Lower leg skin (tissue), 4 donors: ENCODE results near the gene UBIAD1. TPM values are rescaled to one million over a fixed set of nuclear protein-coding genes. Genes with fewer than 3 reads are reported as not detected.

Experiments
- DNase-seq, 2 donors: peaks; one replicate each; pipeline ENCODE4 v3.0.0-alpha.2; 2019; ENCODE audit warnings: low spot score in 2 of 2
- H3K4me3 ChIP-seq: fragments of 200-600 bp; sonication (generic); 2 replicates; pipeline ENCODE4 v1.5.1; 2017; ENCODE audit warnings: mild to moderate bottlenecking, low read depth; ENCODE audit not compliant: poor library complexity, severe bottlenecking
- POLR2A ChIP-seq, 2 donors: fragments of 450-650 bp; IDR thresholded peaks; one replicate each; pipeline ENCODE4 v1.6.1; 2016 to 2017; ENCODE audit warnings: antibody characterized with exemption in 2 of 2, mild to moderate bottlenecking in 1 of 2, moderate library complexity in 1 of 2
- WGBS, 2 donors: methylation state at CpG; one replicate each; pipeline ENCODE4 v1.1.5; 2018; 5-methylcytosine and 5-hydroxymethylcytosine counted together
- intact Hi-C: fragments of 100-400 bp; cut with DNase I; formaldehyde crosslinking; loops from one replicate; pipeline ENCODE4 v1.15.0; 2023; ENCODE audit warnings: low total_unique reads
- total RNA-seq, 4 donors: library from RNA; depleted of rRNA; stranded (reverse); fragments of >200 nt; gene quantifications; one replicate each; pipeline ENCODE4 v1.1.0, GENCODE V29; 2016
- TF ChIP-seq, protein P1 (sequence below), 3 donors: fragments of 450-650 bp; IDR thresholded peaks; one replicate each; pipeline ENCODE4 v1.5.1; 2016; ENCODE audit warnings: antibody characterized with exemption in 3 of 3, mild to moderate bottlenecking in 3 of 3, moderate library complexity in 2 of 3

The UBIAD1 gene
- total RNA-seq, 4 donors from 2014 or later: 7.4 to 23.0 (median 14.6) TPM

DNA sequence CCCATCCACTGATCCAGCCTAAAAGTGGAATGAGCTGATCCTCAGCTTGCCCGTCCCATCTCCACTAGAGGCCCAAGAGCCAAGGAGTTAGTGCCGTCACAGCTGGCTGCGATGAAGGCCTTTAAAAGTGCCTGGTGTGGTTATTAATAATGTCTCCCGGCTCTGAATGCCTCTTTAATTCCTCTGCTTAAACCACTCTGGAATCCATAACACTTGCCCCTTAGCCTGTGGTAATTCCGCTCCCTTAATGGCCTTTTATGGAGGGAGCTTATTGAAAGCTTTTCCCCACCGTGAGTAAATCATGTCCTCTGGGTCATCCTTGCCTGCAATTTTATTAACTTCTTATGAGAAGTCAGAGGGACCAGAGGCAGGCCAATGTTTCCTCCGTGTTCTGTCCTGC, 55.4 kb downstream of the UBIAD1 start:
- intact Hi-C loops: no loop called here
- H3K4me3 ChIP-seq: no peak overlapping the region
- 66 to 76% methylated on average over 7 of the region's 7 CpGs for WGBS, 2 donors
- DNase-seq: no peak
- TF ChIP-seq, protein P1, sequence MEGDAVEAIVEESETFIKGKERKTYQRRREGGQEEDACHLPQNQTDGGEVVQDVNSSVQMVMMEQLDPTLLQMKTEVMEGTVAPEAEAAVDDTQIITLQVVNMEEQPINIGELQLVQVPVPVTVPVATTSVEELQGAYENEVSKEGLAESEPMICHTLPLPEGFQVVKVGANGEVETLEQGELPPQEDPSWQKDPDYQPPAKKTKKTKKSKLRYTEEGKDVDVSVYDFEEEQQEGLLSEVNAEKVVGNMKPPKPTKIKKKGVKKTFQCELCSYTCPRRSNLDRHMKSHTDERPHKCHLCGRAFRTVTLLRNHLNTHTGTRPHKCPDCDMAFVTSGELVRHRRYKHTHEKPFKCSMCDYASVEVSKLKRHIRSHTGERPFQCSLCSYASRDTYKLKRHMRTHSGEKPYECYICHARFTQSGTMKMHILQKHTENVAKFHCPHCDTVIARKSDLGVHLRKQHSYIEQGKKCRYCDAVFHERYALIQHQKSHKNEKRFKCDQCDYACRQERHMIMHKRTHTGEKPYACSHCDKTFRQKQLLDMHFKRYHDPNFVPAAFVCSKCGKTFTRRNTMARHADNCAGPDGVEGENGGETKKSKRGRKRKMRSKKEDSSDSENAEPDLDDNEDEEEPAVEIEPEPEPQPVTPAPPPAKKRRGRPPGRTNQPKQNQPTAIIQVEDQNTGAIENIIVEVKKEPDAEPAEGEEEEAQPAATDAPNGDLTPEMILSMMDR (IDR thresholded peaks at IDR 0.05): no peak
- TF ChIP-seq POLR2A (IDR thresholded peaks at IDR 0.05): no peak

DNA sequence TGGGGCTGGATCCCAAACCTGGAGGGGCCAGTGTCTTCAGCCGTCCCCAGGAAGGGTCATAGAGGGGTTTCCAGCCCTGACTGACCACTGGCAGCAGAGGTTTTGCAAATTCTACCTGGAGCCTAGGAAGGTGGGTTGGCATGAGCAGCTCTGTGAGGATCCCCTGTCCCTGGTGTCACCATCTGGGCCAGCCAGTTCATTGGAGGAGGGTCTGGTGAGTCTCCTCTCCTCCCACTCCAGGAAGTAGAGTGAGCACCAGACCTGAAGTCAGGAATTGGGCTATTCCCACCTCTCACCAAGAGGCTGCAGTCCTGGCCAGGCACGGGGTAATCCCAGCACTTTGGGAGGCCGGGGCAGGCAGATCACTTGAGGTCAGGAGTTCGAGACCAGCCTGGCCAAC, 57.4 kb downstream of the UBIAD1 start:
- intact Hi-C loops: no loop called here
- 77 to 90% methylated on average over 4 of the region's 4 CpGs for WGBS, 2 donors
- no peak overlapping the region for H3K4me3 ChIP-seq
- TF ChIP-seq, protein P1 (IDR thresholded peaks at IDR 0.05): no peak
- no peak for TF ChIP-seq POLR2A (IDR thresholded peaks at IDR 0.05)
- no peak for DNase-seq

DNA sequence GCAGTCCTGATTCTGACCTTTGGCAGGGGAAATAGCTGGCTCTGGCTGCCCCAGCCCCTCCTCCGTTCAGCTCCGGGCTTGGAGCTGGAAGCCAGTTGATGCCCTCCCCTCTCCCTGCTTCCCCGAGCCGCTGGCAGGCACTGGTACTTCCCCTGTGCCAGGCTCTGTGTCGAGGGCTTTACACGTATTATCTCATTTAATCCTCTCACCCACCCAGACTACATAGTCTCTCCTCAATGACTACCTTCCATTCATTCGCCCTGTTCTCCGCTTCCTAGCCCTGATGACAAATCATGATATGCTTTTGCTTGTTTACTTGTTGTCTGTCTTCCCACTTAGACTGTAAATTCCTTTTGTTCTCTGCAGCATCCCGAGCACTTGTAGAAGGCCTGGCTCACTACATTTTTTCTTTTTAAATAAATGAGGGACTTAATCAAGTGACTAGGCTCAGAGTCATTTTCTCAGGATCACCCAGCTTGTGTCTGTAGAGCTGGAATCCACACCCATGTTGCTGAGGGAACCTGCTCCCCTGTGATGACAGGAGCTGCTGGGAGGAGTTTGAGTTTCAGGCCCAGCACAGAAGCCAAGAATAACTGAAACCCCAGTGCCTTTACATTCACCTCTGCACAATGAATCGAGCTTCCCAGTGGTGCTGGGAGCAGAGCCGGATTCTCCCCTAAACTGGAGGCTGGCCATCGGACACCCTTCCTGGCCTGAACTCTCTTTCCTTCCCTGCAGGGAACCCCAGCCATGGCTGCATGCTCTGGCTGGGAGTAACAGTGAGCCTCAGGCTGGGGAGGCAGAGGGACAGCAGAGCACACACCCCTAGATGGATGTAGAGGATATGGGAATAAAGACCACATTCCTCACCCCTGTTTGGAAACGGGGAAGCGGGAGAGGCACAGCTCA, 58.3 kb downstream of the UBIAD1 start:
- no peak overlapping the region for H3K4me3 ChIP-seq
- intact Hi-C loops: no loop called here
- 62 to 67% methylated on average over 14 of the region's 14 CpGs for WGBS, 2 donors
- no peak for DNase-seq
- no peak for TF ChIP-seq POLR2A (IDR thresholded peaks at IDR 0.05)
- TF ChIP-seq, protein P1 (IDR thresholded peaks at IDR 0.05): no peak

DNA sequence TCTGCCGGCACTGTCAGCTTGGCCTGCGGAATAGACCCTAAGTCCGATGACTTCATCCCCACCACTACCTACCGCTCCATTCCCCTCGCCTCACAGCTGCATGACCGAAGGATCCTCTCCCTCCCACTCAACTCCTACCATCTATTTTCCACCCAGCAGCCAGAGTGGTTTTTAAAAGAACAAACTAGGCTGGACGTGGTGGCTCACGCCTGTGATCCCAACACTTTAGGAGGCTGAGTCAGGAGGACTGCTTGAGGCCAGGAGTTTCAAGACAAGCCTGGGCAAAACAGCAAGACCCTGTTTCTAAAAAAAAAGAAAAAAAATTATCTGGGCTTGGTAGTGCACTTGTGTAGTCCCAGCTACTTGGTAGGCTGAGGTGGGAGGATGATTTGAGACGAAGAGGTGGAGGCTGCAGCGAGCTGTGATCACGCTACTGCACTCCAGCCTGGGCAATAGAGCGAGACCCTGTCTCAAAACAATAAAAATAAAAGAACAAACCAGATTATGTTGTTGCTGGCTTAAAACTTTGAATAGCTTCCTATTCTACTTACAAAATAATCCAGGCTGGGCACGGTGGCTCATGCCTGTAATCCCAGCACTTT, 59.0 kb downstream of the UBIAD1 start:
- no peak for DNase-seq
- no peak overlapping the region for H3K4me3 ChIP-seq
- WGBS, 2 donors: 88 to 91% methylated on average over 13 of the region's 13 CpGs
- intact Hi-C loops: no loop called here
- TF ChIP-seq, protein P1 (IDR thresholded peaks at IDR 0.05): no peak
- no peak for TF ChIP-seq POLR2A (IDR thresholded peaks at IDR 0.05)

DNA sequence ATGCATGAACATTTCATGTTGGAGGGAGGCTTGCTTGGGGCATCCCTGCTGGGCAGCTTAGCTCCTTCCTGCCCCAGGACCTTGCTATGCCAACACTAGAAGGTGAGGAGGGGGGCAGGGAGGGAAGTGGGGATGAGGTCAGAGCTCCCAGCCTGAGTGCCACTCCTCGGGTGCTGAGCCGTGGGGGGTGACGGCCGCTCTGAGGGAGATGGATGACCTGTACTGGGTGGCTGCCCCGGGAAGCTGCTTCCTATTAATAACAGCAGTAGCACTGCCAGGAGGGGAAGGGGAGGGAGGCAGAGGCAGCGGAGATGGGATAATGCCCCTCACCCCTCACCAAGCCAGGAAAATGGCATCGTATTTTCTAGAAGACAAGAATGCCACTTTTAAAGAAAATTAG, 60.6 kb downstream of the UBIAD1 start:
- DNase-seq: no peak
- 55 to 62% methylated on average over 7 of the region's 7 CpGs for WGBS, 2 donors
- TF ChIP-seq, protein P1 (IDR thresholded peaks at IDR 0.05): no peak
- TF ChIP-seq POLR2A (IDR thresholded peaks at IDR 0.05): no peak
- intact Hi-C loops: no loop called here
- H3K4me3 ChIP-seq: no peak overlapping the region
